GM12864 (cell line): ENCODE results near the gene ASIC5.
"Not testable (repeated sequence)": the region's sequence is repeated elsewhere in the genome, so short reads cannot be mapped to it uniquely, and the experiment has no call there.

Experiments
- DNase-seq: peaks from one replicate; pipeline ENCODE4 v3.0.0-alpha.2; 2011; ENCODE audit warnings: low read depth
- H3K4me3 ChIP-seq: 2 replicates; pipeline ENCODE4 v1.5.1; 2011; ENCODE audit warnings: mild to moderate bottlenecking, low read depth, low read length, control low read depth
- CTCF ChIP-seq: IDR thresholded peaks from 2 replicates; pipeline ENCODE4 v1.5.1; 2011; ENCODE audit warnings: low read depth, mild to moderate bottlenecking, moderate library complexity, low read length, control low read depth, inconsistent platforms; ENCODE audit errors: missing control alignments

Gene ASIC5

GRCh38 chr4:155906554-155907247 lies 40.6 kb upstream of the ASIC5 start:
- TF ChIP-seq CTCF = no peak
- no peak for DNase-seq
- no peak overlapping the region for H3K4me3 ChIP-seq

GRCh38 chr4:155904331-155904730 lies 38.3 kb upstream of the ASIC5 start:
- no peak for TF ChIP-seq CTCF
- no peak overlapping the region for H3K4me3 ChIP-seq
- no peak for DNase-seq

- no peak within 1 kb of the TSS for H3K4me3 ChIP-seq
- no peak for DNase-seq
- TF ChIP-seq CTCF = no peak
Measured at GRCh38 chr4:155903453-155903852, 37.4 kb upstream of the ASIC5 start, which contains the start of gene TDO2. Gene TDO2 (plus strand): TSS chr4:155903696. CDS start chr4:155903759, 63 bp downstream.

- TF ChIP-seq CTCF = no peak
Measured at GRCh38 chr4:155901013-155901412, 34.9 kb upstream of the ASIC5 start.

GRCh38 chr4:155900381-155900780 lies 34.3 kb upstream of the ASIC5 start:
- no peak for TF ChIP-seq CTCF
- no peak for DNase-seq
- H3K4me3 ChIP-seq = no peak overlapping the region

More at GRCh38 chr4:155901013-155901412, 34.9 kb upstream of the ASIC5 start:
- no peak for DNase-seq
- H3K4me3 ChIP-seq = no peak overlapping the region

GRCh38 chr4:155899891-155900290 lies 33.8 kb upstream of the ASIC5 start:
- TF ChIP-seq CTCF = no peak
- DNase-seq = no peak
- H3K4me3 ChIP-seq = no peak overlapping the region

GRCh38 chr4:155898371-155898770 lies 32.3 kb upstream of the ASIC5 start:
- H3K4me3 ChIP-seq, DNase-seq: not testable (repeated sequence)

- TF ChIP-seq CTCF = no peak
- DNase-seq = no peak
- H3K4me3 ChIP-seq = no peak overlapping the region
Measured at GRCh38 chr4:155891058-155891457, 25.0 kb upstream of the ASIC5 start.
